OCI-LY1 (cell line): Measurements from ENCODE around the gene DLEC1.

Source experiments
- EZH2 ChIP-seq: fragments of 200-600 bp; sonication (generic), shearing (Covaris generic); IDR thresholded peaks from 2 replicates; pipeline ENCODE4 v1.8.0; 2017; ENCODE audit warnings: borderline replicate concordance, mixed run types, mild to moderate bottlenecking, antibody characterized with exemption, low read length, moderate library complexity, mixed read lengths
- TF ChIP-seq, protein P1 (sequence below): fragments of 200-600 bp; sonication (generic), shearing (Covaris generic); IDR thresholded peaks from 2 replicates; pipeline ENCODE4 v1.5.1; 2017; ENCODE audit warnings: mild to moderate bottlenecking, antibody characterized with exemption, low read length, moderate library complexity, mixed read lengths

DNA sequence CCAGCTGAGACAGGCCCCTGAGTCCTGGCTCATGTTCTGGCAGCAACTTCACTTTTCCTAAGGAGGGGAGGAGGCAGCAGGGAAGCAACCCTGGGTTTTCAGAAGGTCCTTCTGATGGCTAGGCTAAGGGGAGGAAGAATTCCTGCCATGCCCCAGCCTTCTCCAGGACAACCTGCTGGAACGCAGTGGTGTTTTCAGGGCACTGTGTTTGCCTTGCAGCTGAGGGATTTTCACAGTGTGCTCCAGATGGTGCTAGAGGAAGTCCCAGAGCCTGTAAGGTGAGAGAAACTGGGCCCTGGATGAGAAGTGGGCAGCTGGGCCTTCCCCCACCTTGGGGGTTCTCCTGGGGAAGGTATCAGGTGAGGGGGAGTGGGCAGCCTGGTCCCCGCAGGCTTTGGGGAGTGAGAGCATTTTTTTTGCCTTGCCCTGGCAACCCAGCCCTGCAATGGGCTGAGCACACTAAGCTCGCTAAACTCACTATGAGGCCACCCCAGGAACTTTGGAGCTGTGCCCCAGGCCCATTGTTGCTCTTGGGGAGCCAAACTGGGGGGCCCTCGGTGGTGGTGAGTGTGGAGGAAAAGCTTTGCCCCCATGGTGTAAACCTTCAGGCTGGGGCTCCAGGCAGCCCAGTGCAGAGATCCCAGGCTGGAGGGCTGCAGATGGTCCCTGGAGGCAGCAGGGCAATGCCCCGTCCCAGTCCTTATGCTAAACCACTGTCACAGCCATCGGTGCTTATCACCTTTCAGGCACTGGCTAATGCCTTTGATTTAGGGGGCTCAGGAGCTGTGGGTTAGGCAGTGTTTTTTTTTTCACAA lies 56.9 kb downstream of the DLEC1 start:
- TF ChIP-seq, protein P1, sequence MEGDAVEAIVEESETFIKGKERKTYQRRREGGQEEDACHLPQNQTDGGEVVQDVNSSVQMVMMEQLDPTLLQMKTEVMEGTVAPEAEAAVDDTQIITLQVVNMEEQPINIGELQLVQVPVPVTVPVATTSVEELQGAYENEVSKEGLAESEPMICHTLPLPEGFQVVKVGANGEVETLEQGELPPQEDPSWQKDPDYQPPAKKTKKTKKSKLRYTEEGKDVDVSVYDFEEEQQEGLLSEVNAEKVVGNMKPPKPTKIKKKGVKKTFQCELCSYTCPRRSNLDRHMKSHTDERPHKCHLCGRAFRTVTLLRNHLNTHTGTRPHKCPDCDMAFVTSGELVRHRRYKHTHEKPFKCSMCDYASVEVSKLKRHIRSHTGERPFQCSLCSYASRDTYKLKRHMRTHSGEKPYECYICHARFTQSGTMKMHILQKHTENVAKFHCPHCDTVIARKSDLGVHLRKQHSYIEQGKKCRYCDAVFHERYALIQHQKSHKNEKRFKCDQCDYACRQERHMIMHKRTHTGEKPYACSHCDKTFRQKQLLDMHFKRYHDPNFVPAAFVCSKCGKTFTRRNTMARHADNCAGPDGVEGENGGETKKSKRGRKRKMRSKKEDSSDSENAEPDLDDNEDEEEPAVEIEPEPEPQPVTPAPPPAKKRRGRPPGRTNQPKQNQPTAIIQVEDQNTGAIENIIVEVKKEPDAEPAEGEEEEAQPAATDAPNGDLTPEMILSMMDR, result no peak
- TF ChIP-seq EZH2, result no peak
